ENCODE results near the gene RNF125.

- no peak for TF ChIP-seq EZH2 (IDR thresholded peaks at IDR 0.05; ENCODE audit: borderline replicate concordance, low read depth, low read length, severe bottlenecking)
- no peak for TF ChIP-seq CTCF (IDR thresholded peaks at IDR 0.05; ENCODE audit: borderline replicate concordance, extremely low read depth, low read length, poor library complexity, severe bottlenecking)
Observed at GRCh38 chr18:32111706-32112105, 93.1 kb downstream of the RNF125 start.
